Astrocyte of the spinal cord (primary cell): ENCODE results near the gene MTRR.
A peak's percentile ranks its signal among the peaks of the same experiment; 100 is the strongest.

ENCODE experiments used
- DNase-seq: peaks from one replicate; pipeline ENCODE4 v3.0.0; 2011; ENCODE audit warnings: low read depth, low spot score
- H3K4me3 ChIP-seq: 2 replicates; pipeline ENCODE4 v1.5.1; 2011; ENCODE audit warnings: low read depth, mild to moderate bottlenecking, low read length, moderate library complexity
- in situ Hi-C: cut with HindIII; loops from 2 replicates; pipeline ENCODE4 v1.10.0; 2017; ENCODE audit warnings: low sequenced_read_pairs
- TF ChIP-seq, protein P1 (sequence below): IDR thresholded peaks from 2 replicates; pipeline ENCODE4 v1.5.1; 2012; ENCODE audit warnings: low read depth, mild to moderate bottlenecking, low read length, inconsistent platforms

The MTRR gene

GRCh38 chr5:7897014-7897600 is 28.2 kb downstream of the MTRR start:
- TF ChIP-seq, protein P1, sequence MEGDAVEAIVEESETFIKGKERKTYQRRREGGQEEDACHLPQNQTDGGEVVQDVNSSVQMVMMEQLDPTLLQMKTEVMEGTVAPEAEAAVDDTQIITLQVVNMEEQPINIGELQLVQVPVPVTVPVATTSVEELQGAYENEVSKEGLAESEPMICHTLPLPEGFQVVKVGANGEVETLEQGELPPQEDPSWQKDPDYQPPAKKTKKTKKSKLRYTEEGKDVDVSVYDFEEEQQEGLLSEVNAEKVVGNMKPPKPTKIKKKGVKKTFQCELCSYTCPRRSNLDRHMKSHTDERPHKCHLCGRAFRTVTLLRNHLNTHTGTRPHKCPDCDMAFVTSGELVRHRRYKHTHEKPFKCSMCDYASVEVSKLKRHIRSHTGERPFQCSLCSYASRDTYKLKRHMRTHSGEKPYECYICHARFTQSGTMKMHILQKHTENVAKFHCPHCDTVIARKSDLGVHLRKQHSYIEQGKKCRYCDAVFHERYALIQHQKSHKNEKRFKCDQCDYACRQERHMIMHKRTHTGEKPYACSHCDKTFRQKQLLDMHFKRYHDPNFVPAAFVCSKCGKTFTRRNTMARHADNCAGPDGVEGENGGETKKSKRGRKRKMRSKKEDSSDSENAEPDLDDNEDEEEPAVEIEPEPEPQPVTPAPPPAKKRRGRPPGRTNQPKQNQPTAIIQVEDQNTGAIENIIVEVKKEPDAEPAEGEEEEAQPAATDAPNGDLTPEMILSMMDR = peak; percentile 56
- in situ Hi-C loops = no loop called here
- H3K4me3 ChIP-seq = no peak overlapping the region
- peak; percentile 60 for DNase-seq

DNA sequence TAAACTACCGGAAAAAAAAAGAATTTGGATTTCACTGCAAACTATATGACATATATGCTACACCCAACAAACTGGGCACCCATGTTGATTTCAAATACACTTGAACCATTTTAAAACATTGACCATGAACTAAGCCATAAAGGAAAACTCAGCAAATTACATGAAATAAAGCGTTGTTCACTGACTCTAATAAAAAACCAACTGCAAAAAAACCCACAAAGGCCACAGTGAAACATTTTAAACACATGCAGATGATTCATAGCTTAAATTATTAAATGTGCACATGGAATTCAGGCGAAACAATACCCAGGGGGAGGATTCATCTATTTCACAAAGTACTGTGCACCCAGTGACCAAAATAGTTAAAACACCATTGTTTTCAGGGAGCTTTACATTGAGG is 33.3 kb downstream of the MTRR start:
- H3K4me3 ChIP-seq = no peak overlapping the region
- TF ChIP-seq, protein P1 = no peak
- in situ Hi-C loops = no loop called here
- DNase-seq = no peak

GRCh38 chr5:7902666-7903625 is 34.0 kb downstream of the MTRR start:
- in situ Hi-C loops = no loop called here
- TF ChIP-seq, protein P1 = no peak
- H3K4me3 ChIP-seq = no peak overlapping the region
- DNase-seq = no peak

DNA sequence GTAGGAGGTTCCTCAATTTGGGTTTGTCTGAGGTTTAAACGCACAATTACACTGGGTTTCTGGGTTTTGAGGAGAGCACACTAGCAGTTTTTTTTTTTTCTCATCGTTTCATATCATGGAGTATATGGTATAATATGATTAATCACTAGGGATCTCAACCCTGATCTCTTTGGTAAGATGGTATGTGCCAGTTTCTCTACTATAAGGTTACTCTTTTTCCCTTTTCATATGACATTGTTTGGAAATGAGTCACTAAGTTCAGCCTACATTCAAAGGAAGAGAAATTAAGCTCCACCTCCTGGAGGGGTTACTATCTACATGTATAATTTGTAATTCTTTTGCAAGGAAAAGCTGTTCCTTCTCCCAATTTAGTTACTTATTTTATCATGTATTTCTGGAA is 35.2 kb downstream of the MTRR start:
- in situ Hi-C loops = no loop called here
- TF ChIP-seq, protein P1 = no peak
- no peak overlapping the region for H3K4me3 ChIP-seq
- peak; percentile 61 for DNase-seq

DNA sequence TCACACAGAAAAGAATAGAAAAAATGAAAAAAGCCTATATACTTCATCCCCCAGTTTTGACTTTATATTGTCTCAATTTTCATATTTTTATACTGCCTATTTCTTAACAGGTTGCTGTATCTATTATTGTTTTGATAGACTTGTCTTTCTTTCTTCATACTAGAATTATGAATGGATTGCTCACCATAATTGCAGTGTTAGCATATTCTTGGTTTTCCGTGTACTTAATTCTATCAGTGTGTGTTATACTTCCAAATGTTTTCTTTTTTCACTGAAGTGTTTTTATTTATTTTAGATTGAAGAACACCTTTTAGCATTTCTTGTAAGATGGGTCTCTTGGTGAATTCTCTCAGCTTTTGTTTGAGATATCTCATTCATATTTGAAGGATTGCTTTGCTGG is 38.7 kb downstream of the MTRR start:
- in situ Hi-C loops = no loop called here
- DNase-seq = no peak

GRCh38 chr5:7908317-7908716 is 39.4 kb downstream of the MTRR start:
- in situ Hi-C loops = no loop called here
- no peak for DNase-seq
- TF ChIP-seq, protein P1 = no peak
- no peak overlapping the region for H3K4me3 ChIP-seq

More for the DNA sequence above, 38.7 kb downstream of the MTRR start:
- H3K4me3 ChIP-seq = no peak overlapping the region
- TF ChIP-seq, protein P1 = no peak
